22Rv1 (cell line): ENCODE data around the gene SASH1.

ENCODE experiments used
- ZFX ChIP-seq: fragments of 450-650 bp; IDR thresholded peaks from 2 replicates; pipeline ENCODE4 v1.6.1; 2017; ENCODE audit warnings: antibody characterized with exemption, borderline replicate concordance
- TF ChIP-seq, protein P1 (sequence below): fragments of 450-650 bp; IDR thresholded peaks from 2 replicates; pipeline ENCODE4 v1.5.1; 2017; ENCODE audit warnings: mild to moderate bottlenecking

DNA sequence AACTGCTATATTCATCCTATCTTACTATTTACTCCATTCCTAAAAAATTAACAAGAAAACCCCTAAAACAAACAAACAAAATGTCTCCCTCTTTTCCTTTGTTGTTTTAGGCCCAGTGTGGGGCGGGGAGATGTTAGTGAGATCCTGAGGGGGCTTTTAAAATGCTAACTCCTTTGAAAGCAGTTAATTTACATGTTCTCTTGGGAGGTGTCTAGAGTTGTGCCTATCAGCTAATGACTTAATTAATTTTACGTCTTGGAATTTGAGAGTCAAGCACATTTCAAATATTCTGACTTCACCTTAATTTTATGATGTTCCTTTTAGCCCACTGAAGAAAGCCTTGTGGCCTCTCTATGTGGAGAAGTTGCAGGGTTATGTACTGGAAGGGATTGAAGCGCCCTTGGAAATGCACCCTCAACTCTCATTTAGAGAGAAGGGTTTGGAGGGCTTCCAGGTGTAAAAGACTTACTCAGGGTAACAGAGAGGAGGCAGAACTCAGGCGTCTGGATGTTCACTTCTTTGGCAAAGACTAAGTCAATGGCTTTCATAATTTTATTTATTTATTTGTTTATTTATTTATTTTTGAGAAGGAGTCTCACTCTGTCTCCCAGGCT, 4.9 kb downstream of the SASH1 start:
- TF ChIP-seq, protein P1, sequence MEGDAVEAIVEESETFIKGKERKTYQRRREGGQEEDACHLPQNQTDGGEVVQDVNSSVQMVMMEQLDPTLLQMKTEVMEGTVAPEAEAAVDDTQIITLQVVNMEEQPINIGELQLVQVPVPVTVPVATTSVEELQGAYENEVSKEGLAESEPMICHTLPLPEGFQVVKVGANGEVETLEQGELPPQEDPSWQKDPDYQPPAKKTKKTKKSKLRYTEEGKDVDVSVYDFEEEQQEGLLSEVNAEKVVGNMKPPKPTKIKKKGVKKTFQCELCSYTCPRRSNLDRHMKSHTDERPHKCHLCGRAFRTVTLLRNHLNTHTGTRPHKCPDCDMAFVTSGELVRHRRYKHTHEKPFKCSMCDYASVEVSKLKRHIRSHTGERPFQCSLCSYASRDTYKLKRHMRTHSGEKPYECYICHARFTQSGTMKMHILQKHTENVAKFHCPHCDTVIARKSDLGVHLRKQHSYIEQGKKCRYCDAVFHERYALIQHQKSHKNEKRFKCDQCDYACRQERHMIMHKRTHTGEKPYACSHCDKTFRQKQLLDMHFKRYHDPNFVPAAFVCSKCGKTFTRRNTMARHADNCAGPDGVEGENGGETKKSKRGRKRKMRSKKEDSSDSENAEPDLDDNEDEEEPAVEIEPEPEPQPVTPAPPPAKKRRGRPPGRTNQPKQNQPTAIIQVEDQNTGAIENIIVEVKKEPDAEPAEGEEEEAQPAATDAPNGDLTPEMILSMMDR: no peak
- no peak for TF ChIP-seq ZFX
